LNCaP clone FGC (cell line): ENCODE measurements around the gene PSMD14.

ENCODE experiments used
- DNase-seq: peaks from one replicate; pipeline ENCODE4 v3.0.0-alpha.2; 2011; ENCODE audit warnings: low read depth
- H3K4me3 ChIP-seq: 2 replicates; pipeline ENCODE4 v1.5.1; 2011; ENCODE audit warnings: mild to moderate bottlenecking, low read depth, low read length, control low read depth
- TF ChIP-seq, protein P1 (sequence below): IDR thresholded peaks from 2 replicates; pipeline ENCODE4 v1.5.1; 2012; ENCODE audit warnings: mild to moderate bottlenecking; ENCODE audit not compliant: control insufficient read depth, insufficient read depth; ENCODE audit errors: extremely low read depth

The PSMD14 gene

DNA sequence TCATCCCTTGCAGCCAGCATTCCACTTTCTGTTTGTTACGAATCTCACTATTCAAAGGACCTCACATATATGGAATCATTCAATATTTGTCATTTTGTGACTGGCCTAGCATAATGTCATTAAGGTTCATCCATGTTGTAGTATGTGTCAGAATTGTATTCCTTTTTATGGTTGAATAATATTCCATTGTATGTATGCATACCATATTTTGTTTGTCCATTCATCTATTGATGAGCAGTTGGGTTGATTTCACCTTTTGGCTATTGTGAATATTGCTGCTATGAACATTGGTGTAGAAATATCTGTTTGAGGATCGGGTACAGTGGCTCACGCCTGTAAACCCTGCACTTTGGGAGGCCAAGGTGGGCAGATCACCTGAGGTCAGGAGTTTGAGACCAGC lies 35.0 kb downstream of the PSMD14 start:
- H3K4me3 ChIP-seq, result no peak overlapping the region
- TF ChIP-seq, protein P1, sequence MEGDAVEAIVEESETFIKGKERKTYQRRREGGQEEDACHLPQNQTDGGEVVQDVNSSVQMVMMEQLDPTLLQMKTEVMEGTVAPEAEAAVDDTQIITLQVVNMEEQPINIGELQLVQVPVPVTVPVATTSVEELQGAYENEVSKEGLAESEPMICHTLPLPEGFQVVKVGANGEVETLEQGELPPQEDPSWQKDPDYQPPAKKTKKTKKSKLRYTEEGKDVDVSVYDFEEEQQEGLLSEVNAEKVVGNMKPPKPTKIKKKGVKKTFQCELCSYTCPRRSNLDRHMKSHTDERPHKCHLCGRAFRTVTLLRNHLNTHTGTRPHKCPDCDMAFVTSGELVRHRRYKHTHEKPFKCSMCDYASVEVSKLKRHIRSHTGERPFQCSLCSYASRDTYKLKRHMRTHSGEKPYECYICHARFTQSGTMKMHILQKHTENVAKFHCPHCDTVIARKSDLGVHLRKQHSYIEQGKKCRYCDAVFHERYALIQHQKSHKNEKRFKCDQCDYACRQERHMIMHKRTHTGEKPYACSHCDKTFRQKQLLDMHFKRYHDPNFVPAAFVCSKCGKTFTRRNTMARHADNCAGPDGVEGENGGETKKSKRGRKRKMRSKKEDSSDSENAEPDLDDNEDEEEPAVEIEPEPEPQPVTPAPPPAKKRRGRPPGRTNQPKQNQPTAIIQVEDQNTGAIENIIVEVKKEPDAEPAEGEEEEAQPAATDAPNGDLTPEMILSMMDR, result no peak
- no peak for DNase-seq

- DNase-seq, result no peak
- TF ChIP-seq, protein P1, result no peak
- no peak overlapping the region for H3K4me3 ChIP-seq
Measured at GRCh38 chr2:161344692-161345091, 36.5 kb downstream of the PSMD14 start.

DNA sequence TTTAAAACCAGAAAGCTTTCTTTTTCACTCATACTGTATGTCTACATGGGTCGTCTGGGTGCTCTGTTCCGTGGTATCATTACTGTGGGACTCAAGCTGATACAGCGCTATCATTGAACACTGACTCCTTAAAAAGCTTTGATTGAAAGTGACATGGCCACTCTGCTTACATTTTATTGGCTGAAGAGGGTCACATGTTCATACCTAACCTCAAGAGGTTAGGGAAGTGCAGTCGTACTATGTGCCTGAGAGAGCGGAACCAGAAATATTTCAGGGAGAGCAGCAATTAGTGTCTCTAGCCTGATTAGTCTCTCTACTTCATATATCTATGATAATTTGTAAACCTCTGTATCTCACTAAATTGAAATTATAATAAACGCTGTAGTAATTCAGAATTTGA lies 43.5 kb downstream of the PSMD14 start:
- TF ChIP-seq, protein P1, result no peak
- DNase-seq, result no peak
- H3K4me3 ChIP-seq, result no peak overlapping the region

DNA sequence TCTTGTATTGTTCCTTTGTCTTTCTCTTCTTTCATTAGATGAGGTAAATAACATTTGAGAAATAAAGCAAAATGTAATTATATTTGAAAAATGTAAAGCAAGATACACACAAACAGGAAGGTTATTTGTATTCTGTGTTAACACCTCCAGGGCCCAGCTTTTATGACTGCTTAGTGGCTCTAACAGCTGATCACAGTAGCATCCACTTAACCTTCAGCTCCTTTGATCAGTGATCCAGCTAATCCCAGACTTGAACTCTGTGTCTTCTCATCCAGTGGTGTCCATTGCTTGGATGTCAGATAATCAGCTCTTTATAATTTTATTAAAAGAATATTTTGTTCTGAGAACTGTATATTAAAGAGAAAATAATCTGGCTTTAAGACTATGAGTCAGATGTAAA lies 44.5 kb downstream of the PSMD14 start:
- DNase-seq, result no peak
- no peak overlapping the region for H3K4me3 ChIP-seq
- TF ChIP-seq, protein P1, result no peak

GRCh38 chr2:161353543-161353942 lies 45.3 kb downstream of the PSMD14 start:
- H3K4me3 ChIP-seq, result no peak overlapping the region
- TF ChIP-seq, protein P1, result no peak
- DNase-seq, result no peak

DNA sequence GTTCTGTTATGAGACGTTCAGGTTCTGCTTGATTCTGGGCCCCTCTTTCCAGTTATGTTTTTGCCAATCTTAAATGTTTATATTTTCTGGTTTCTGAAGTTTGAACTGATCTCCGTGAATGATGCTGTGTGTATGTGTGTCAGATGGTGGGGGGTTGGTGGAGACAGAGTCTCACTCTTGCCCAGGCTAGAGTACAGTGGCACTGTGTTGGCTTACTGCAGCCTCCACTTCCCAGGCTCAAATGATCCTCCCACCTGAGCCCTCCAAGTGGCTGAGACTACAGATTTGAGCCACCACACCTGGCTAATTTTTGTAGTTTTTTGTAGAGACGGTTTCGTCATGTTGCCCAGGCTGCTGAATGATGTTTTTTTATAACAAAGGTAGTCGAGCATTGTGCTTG lies 45.9 kb downstream of the PSMD14 start:
- H3K4me3 ChIP-seq, result no peak overlapping the region
- no peak for DNase-seq
- TF ChIP-seq, protein P1, result no peak

DNA sequence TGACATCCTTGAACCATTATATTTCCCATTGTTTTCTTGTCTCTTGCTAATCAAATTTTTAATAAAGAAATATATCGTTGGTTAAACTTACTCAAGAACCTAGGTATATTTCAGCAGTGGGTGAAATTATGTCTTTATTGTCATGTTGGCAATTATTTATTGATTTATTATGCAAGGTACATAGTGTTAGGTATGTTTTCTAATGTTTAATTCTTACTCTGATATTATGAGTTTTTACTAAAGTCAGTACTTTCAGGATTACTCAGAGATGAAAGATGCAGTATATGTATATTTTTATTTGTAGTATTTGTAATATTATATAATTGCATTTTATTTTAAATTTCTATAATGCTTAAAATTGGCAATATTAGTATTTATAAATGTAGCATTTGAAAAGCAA lies 46.9 kb downstream of the PSMD14 start:
- TF ChIP-seq, protein P1, result no peak
- no peak overlapping the region for H3K4me3 ChIP-seq
- no peak for DNase-seq
